GM19397 (cell line): ENCODE measurements around the gene CBARP.

ENCODE experiments used
- ATAC-seq: cut with Tn5 transposase; IDR thresholded peaks from one replicate; pipeline ENCODE4 v1.9.1; 2021; ENCODE audit warnings: mild to moderate bottlenecking, moderate library complexity; ENCODE audit not compliant: unreplicated experiment

CBARP gene

DNA sequence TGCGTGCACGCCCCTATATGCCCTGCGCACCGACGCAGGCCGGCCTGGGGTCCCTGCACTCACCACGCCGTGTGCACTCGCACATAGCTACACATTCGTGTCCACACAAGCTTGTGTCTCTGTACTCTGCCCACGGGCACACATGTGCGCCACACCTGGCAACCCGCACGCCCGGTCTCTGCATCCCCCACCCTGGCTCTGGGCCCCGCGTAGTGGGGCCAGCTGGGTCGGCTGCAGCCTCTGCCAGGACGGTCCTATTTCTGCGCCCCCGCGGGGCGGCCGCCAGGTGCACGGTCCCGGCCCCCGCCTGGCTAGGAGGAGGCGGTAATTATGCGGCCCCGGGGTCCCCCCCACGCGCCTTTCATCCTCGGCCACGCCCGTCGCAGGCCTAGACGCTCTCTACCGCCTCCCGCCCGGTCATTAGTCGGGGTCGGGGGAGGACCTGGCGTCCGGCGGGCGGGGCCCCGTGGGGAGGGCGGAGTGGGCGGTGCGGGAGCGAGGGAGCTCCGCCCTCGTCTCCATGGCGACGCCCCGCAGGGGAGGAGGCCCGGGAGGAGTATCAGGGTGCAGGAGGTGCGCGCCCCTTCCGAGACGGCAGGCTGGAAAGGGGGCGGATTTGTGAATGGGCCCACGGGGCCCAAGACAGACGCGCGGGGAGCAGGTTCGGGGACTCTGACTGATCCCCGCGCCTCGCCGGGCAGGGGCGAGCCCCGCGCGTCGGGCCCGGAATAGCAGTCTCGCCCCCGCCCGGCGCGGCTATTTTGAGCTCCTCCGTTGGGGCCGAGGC, 28.5 kb upstream of the CBARP start:
- peak; percentile 33 for ATAC-seq

- ATAC-seq: no peak
Measured at GRCh38 chr19:1265615-1266128, 27.9 kb upstream of the CBARP start.

DNA sequence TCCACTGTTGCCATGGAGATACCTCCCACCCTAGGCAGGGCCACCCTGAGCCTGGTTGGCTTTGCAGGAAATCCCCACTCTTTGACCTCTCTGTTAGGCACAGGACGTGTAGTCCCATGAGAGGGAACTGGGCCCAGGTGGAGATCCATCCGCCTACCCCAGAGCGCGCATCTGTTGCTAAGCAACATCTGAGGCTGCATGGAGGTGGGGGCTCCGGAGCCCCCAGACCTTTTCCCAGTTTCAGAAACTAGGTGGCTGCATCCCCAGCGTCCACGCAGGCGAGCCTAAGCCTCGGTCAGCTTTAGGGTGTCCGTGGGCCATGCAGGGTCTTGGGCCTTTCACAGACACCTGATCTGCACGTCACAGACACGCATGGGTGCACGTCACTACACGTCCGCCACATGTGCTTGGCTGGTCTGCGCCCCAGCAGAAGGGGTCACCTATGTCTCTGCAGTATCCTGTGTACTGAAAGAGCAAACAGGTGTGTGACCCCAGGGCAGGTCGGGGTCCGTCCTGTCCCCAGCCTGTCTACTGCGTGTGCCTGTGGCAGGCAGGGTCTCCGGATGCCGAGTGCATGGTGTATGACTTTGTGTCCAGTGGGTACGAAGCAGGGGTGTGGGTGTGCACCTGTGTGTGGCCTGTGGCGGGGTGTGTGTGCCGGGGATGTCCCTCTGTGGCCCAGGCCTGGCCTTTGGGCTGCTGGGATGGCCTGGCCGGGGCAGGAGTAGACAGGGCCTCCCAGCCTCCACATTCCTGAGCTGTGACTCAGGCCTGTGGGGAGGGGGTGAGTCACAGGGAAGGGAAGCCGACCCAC, 27.2 kb upstream of the CBARP start:
- ATAC-seq: no peak

DNA sequence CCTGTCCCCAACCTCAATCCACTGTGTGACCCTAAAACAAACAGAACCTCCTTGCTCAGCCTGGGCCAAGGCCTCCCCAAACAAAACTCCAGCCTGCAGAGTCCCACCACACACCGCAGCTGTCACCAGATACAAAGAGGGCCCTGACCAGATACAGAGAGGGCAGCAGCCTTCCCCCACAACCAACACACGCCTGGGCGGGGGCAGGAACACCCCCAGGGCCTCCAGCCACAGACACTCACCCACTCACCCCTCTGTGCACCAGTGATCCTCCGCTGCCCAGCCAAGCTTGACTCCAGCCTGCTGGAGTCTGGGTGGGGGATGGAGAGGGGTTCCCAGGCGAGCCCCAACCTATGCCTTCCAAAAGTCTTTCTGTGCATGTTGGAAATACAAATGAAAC, 25.4 kb upstream of the CBARP start:
- no peak for ATAC-seq

GRCh38 chr19:1262623-1263123, 24.9 kb upstream of the CBARP start:
- no peak for ATAC-seq

- ATAC-seq: no peak
Measured at GRCh38 chr19:1261798-1262622, 24.2 kb upstream of the CBARP start.

GRCh38 chr19:1261538-1261797, 23.7 kb upstream of the CBARP start:
- ATAC-seq: no peak

GRCh38 chr19:1260749-1261537, 23.1 kb upstream of the CBARP start:
- ATAC-seq: peak; percentile 67

GRCh38 chr19:1259876-1260748, 22.3 kb upstream of the CBARP start:
- ATAC-seq: peak; percentile 3

GRCh38 chr19:1259206-1259875, 21.5 kb upstream of the CBARP start:
- ATAC-seq: no peak

DNA sequence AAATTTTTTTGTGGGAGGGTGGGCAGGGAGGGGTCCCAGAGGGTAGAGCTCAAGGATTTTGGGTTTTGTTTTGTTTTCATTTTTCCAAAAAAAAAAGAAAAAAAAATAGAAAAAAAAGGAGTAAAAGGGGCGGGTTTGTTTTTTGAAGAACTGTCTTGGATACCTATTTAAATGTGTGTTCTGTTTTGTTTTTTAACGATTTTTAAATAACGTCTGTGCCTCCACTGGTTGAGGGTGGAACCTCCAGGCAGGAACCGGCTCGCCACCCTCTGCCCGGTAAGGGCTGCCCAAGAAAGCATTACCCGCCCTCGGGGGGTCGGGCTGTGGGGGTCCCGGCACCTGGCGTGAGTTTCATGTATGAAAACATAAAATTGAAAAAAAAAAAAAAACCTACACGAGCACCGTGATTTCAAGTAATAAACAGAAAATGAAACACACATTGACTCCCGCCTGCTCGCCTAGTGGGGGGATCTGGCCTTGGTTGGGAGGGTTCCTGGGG, 21.0 kb upstream of the CBARP start:
- ATAC-seq: no peak

GRCh38 chr19:1258163-1258492, 20.3 kb upstream of the CBARP start:
- ATAC-seq: no peak

DNA sequence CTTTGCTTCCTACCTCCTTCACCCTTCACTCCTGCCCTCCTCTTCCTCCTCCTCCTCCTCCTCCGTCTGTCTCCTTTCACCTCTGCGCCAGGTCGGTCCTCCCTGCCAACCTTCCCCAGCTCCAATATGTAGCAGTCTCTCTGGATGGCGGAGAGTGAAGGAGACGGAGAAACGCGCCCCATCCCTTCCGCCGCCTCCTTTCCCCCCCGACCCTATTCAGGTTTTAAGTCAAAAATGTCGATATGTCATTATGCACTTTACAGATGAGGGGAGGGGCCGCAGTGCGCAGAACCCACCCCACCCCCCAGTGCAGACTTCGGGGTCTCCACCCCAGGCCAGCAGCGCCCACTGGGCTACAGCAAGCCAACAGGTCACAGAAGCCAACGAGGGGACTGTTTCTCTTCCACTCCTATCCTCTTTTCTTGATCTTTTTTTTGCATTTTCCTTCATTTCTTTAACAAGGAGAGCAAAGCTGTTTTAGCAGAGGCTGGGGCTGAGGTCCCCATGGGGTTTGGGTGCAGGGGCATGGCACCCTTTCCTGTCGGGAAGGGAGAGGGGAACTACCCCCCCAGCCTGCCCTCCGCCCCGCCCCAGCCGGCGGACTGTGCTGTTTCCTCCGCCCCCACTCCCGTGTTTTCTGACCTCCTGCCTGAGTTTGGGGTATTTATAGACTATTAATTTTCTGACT, 19.8 kb upstream of the CBARP start:
- no peak for ATAC-seq

DNA sequence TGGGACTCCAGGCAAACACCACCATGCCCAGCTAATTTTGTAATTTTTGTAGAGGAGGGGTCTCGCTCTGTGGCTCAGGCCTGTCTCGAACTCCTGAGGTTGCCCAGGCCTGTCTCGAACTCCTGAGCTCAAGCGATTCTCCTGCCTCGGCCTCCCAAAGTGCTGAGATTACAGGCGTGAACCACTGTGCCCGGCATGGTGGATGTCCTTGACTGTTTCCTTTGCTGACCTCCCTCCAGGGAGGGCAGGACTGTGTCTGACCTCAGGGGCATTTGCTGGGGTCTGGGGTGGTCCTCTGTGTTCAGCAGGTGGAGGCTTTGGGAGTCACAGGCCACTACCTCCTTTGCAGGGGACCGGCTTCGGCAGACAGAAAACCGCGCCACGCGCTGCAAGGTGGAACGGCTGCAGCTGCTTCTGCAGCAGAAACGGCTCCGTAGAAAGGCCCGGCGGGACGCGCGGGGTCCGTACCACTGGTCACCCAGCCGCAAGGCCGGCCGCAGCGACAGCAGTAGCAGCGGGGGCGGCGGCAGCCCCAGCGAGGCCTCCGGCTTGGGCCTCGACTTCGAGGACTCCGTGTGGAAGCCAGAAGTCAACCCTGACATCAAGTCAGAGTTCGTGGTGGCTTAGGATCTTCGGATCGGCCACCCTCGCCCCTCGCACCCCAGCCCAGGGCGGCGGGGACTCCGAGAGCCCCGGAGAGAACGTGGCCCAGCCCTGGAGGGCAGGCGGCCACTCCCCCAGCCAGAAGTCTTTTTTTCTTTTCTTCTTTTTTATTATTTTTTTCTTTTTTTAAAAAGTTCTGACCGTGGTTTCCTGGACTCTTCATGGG, 19.1 kb upstream of the CBARP start:
- no peak for ATAC-seq

GRCh38 chr19:1255186-1256161, 17.7 kb upstream of the CBARP start:
- ATAC-seq: no peak

DNA sequence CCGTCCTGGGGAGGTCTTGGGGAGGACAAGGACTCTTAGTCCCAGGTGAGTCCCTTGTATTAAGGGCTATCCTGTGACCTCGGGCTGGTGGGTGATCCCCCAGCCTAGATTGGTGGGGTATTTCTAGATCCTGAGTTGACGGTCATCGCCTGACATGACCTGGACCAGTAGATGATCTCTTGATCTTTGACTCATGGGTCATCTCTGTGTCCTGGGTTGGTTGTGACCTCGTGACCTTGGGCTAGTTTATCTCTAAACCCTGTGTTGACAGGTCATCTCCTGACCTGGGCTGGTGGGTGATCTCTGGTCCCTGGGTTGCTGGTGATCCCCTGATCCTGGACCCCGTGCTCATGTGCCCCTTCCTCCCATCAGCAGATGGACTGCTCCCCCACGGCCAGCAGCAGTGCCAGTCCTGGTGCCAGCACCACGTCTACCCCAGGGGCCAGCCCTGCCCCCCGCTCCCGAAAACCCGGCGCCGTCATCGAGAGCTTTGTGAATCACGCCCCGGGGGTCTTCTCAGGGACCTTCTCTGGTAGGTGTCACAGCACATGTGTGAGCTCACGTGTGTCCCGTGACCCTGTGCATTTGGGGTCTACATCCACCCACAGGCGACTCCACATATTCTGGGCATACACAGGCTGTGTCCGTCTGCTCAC, 16.9 kb upstream of the CBARP start:
- ATAC-seq: no peak
